Measurements from ENCODE around the gene GPC6.

The GPC6 gene

GRCh38 chr13:94280349-94280748 lies 1053.7 kb downstream of the GPC6 start:
- TF ChIP-seq CTCF (conservative IDR thresholded peaks at IDR 0.05; ENCODE audit: low read length) = no peak
- no peak for TF ChIP-seq EZH2phosphoT487 (IDR thresholded peaks at IDR 0.05; ENCODE audit: borderline replicate concordance)
- Histone ChIP-seq H3K4me3 (ENCODE audit: low read length, poor library complexity, severe bottlenecking) (no peak overlapping the region), H4K20me1 (ENCODE audit: insufficient read depth, low read length, poor library complexity, severe bottlenecking) (no peaks in the 10 kb centered on the region), H3F3A (ENCODE audit: low read depth) (no peaks in the 10 kb centered on the region), H3K27me3 (ENCODE audit: insufficient read depth, low read length, poor library complexity, severe bottlenecking) (no peaks in the 10 kb centered on the region), H3K79me2 (ENCODE audit: insufficient read depth, low read length) (no peaks in the 10 kb centered on the region), H3K9me2 (replicated peaks; ENCODE audit: low read depth, low read length) (no peaks in the 10 kb centered on the region), H3K4me2 (ENCODE audit: low read depth, low read length, poor library complexity, severe bottlenecking) (no peak overlapping the region), H3K9me3 (ENCODE audit: insufficient read depth, low read depth, low read length) (no peaks in the 10 kb centered on the region), H2AFZ (ENCODE audit: low read length) (no peak overlapping the region), H3K9ac (ENCODE audit: low read depth, low read length, poor library complexity, severe bottlenecking) (no peak overlapping the region), H3K4me1 (ENCODE audit: insufficient read depth, low read length, poor library complexity, severe bottlenecking) (no peaks in the 10 kb centered on the region), H3K36me3 (ENCODE audit: insufficient read depth, low read length) (no peaks in the 10 kb centered on the region)

- Histone ChIP-seq H4K20me1 (ENCODE audit: insufficient read depth, low read length, poor library complexity, severe bottlenecking) (no peaks in the 10 kb centered on the region), H3K9me3 (ENCODE audit: insufficient read depth, low read depth, low read length) (no peaks in the 10 kb centered on the region), H3K27me3 (ENCODE audit: insufficient read depth, low read length, poor library complexity, severe bottlenecking) (no peaks in the 10 kb centered on the region), H3K4me3 (ENCODE audit: low read length, poor library complexity, severe bottlenecking) (no peak overlapping the region), H3K9ac (ENCODE audit: low read depth, low read length, poor library complexity, severe bottlenecking) (no peak overlapping the region), H3K9me2 (replicated peaks; ENCODE audit: low read depth, low read length) (no peaks in the 10 kb centered on the region), H3K4me2 (ENCODE audit: low read depth, low read length, poor library complexity, severe bottlenecking) (no peak overlapping the region), H3K4me1 (ENCODE audit: insufficient read depth, low read length, poor library complexity, severe bottlenecking) (no peaks in the 10 kb centered on the region), H2AFZ (ENCODE audit: low read length) (no peak overlapping the region), H3K79me2 (ENCODE audit: insufficient read depth, low read length) (no peaks in the 10 kb centered on the region), H3K36me3 (ENCODE audit: insufficient read depth, low read length) (no peaks in the 10 kb centered on the region), H3F3A (ENCODE audit: low read depth) (no peaks in the 10 kb centered on the region)
- TF ChIP-seq CTCF (conservative IDR thresholded peaks at IDR 0.05; ENCODE audit: low read length) (no peak), EZH2phosphoT487 (IDR thresholded peaks at IDR 0.05; ENCODE audit: borderline replicate concordance) (no peak)
Measured at GRCh38 chr13:94280845-94281244, 1054.2 kb downstream of the GPC6 start.

- Histone ChIP-seq H3K36me3 (ENCODE audit: insufficient read depth, low read length) (no peaks in the 10 kb centered on the region), H3K4me1 (ENCODE audit: insufficient read depth, low read length, poor library complexity, severe bottlenecking) (no peaks in the 10 kb centered on the region), H3K4me2 (ENCODE audit: low read depth, low read length, poor library complexity, severe bottlenecking) (no peak overlapping the region), H3F3A (ENCODE audit: low read depth) (no peaks in the 10 kb centered on the region), H3K4me3 (ENCODE audit: low read length, poor library complexity, severe bottlenecking) (no peak overlapping the region), H3K27me3 (ENCODE audit: insufficient read depth, low read length, poor library complexity, severe bottlenecking) (no peaks in the 10 kb centered on the region), H2AFZ (ENCODE audit: low read length) (no peak overlapping the region), H3K9me2 (replicated peaks; ENCODE audit: low read depth, low read length) (no peaks in the 10 kb centered on the region), H3K9me3 (ENCODE audit: insufficient read depth, low read depth, low read length) (no peaks in the 10 kb centered on the region), H3K79me2 (ENCODE audit: insufficient read depth, low read length) (no peaks in the 10 kb centered on the region), H4K20me1 (ENCODE audit: insufficient read depth, low read length, poor library complexity, severe bottlenecking) (no peaks in the 10 kb centered on the region), H3K9ac (ENCODE audit: low read depth, low read length, poor library complexity, severe bottlenecking) (no peak overlapping the region)
- no peak for TF ChIP-seq EZH2phosphoT487 (IDR thresholded peaks at IDR 0.05; ENCODE audit: borderline replicate concordance)
- no peak for TF ChIP-seq CTCF (conservative IDR thresholded peaks at IDR 0.05; ENCODE audit: low read length)
Measured at GRCh38 chr13:94286581-94286980, 1060.0 kb downstream of the GPC6 start.
